ENCODE measurements around the gene RPS25. TPM values are rescaled to one million over a fixed set of nuclear protein-coding genes. Genes with fewer than 3 reads are reported as not detected.
"Not testable (repeated sequence)": the region's sequence is repeated elsewhere in the genome, so short reads cannot be mapped to it uniquely, and the experiment has no call there.

Gene RPS25
- total and polyA plus RNA-seq, 2 donors from 2014 or later = 852 to 1,047 TPM

DNA sequence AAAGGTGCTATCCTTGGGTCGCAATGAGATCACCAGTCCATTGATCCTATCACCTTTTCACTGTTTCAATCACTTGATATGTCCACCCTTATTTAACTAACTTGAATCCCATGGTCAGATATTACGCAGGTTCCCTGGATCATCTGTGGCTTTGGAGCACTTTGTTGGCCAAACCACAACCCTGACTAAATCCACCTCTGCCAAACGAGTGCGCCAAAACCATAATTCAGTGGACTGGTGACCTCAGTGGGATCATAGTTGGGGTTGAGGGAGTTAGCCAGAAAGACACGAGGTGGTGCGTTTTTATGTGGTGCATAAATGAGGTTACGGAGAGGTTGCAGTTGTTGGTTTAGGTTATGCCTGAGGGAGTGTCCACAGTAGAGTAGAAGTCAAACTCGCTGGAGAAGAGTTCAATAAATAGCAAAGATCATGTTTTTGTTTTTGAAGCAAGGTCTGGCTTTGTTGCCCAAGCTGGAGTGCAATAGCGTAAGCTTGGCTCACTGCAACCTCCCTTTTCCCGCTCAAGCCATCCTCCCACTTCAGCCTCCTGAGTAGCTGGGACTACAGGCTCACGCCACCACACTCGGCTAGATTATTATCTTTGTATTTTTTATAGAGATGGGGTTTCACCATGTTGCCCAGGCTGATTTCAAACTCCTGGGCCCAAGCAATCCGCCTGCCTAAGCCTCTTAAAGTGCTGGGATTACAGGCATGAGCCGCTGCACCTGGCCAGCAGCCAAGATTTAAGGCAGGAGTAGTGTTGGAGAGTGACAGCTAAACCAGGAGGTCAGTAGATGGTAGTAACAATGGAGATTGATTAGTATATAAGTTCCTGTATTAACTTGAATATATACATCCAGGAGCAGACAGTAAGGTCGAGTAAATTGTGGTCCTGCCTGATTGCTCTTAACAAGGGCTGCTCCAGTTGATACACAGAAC lies 42.1 kb downstream of the RPS25 start:
- intact Hi-C loops (cut with DNase I) = no loop called here
- peaks cover 0 to 7% (median 0%) of the 10 kb centered on the region in 3 donors for H3K4me1 ChIP-seq (ENCODE audit: control insufficient read depth in 2 of 3, insufficient read depth in 2 of 3, low read depth in 1 of 3, low read length in 3 of 3)
- H3K4me3 ChIP-seq (ENCODE audit: low read length in 3 of 3) = no peak overlapping the region
- H3K9me3 ChIP-seq (ENCODE audit: control insufficient read depth in 2 of 3, insufficient read depth in 1 of 3, low read length in 3 of 3) = no peaks in the 10 kb centered on the region
- H3K36me3 ChIP-seq (ENCODE audit: control insufficient read depth in 2 of 3, insufficient read depth in 3 of 3, low read length in 3 of 3) = no peaks in the 10 kb centered on the region
- no peak for FAIRE-seq
- no peak overlapping the region for H3K27ac ChIP-seq (ENCODE audit: low read depth in 2 of 2, low read length in 2 of 2)
- no peak overlapping the region for H3K9ac ChIP-seq (ENCODE audit: low read length in 3 of 3)
- no peaks in the 10 kb centered on the region for H3K27me3 ChIP-seq (ENCODE audit: control insufficient read depth, insufficient read depth, low read length)
- DNase-seq = no peak
- TF ChIP-seq CTCF (IDR thresholded peaks at IDR 0.05; ENCODE audit: borderline replicate concordance, extremely low read depth, insufficient read depth) = no peak

GRCh38 chr11:118973985-118974384 lies 44.2 kb downstream of the RPS25 start:
- no peaks in the 10 kb centered on the region for H3K9me3 ChIP-seq (ENCODE audit: control insufficient read depth in 2 of 3, insufficient read depth in 1 of 3, low read length in 3 of 3)
- FAIRE-seq (no peak), DNase-seq (no peak)
- no peak overlapping the region for H3K9ac ChIP-seq (ENCODE audit: low read length in 3 of 3)
- no peak for TF ChIP-seq CTCF (IDR thresholded peaks at IDR 0.05; ENCODE audit: borderline replicate concordance, extremely low read depth, insufficient read depth)
- H3K27ac ChIP-seq (ENCODE audit: low read depth in 2 of 2, low read length in 2 of 2) = no peak overlapping the region
- no peaks in the 10 kb centered on the region for H3K27me3 ChIP-seq (ENCODE audit: control insufficient read depth, insufficient read depth, low read length)
- no peaks in the 10 kb centered on the region for H3K36me3 ChIP-seq (ENCODE audit: control insufficient read depth in 2 of 3, insufficient read depth in 3 of 3, low read length in 3 of 3)
- H3K4me1 ChIP-seq (ENCODE audit: control insufficient read depth in 2 of 3, insufficient read depth in 2 of 3, low read depth in 1 of 3, low read length in 3 of 3) = no peaks in the 10 kb centered on the region
- H3K4me3 ChIP-seq (ENCODE audit: low read length in 3 of 3) = no peak overlapping the region
- intact Hi-C loops (cut with DNase I) = no loop called here

DNA sequence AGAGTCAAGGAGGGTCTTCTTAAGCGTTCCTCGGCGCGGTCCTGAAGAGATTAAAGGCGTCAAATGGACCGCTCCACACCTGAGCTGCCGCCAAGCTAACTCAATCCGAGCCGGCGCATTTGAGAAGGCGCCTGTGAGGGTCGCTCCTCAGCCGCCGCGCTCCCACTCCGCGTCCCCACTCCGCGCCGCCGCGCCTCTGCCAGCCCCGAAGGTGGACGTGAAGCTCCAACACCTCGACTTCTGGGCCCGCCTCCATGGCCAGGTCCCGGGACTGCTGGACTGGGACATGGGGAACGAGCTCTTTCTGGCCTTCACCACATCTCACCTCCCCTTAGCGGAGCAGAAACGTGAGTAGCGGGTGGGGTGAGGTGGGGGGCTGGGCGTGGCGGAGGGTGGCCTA lies 46.5 kb downstream of the RPS25 start, which contains the start of gene FOXR1:
Gene FOXR1 (plus strand): TSS at position 116 of the 400 bp plus-strand sequence. CDS start 171 bp downstream, at position 287.
- intact Hi-C loops (cut with DNase I) = no loop called here
- no peak within 1 kb of the TSS for H3K27ac ChIP-seq (ENCODE audit: low read depth in 2 of 2, low read length in 2 of 2)
- no peak within 1 kb of the TSS for H3K9ac ChIP-seq (ENCODE audit: low read length in 3 of 3)
- H3K36me3 ChIP-seq (ENCODE audit: control insufficient read depth in 2 of 3, insufficient read depth in 3 of 3, low read length in 3 of 3) = no peaks in the 10 kb centered on the region
- FAIRE-seq (no peak), DNase-seq (no peak)
- TF ChIP-seq CTCF (IDR thresholded peaks at IDR 0.05; ENCODE audit: borderline replicate concordance, extremely low read depth, insufficient read depth) = no peak
- H3K9me3 ChIP-seq (ENCODE audit: control insufficient read depth in 2 of 3, insufficient read depth in 1 of 3, low read length in 3 of 3) = no peaks in the 10 kb centered on the region
- H3K27me3 ChIP-seq (ENCODE audit: control insufficient read depth, insufficient read depth, low read length) = no peaks in the 10 kb centered on the region
- H3K4me3 ChIP-seq (ENCODE audit: low read length in 3 of 3) = no peak within 1 kb of the TSS
- H3K4me1 ChIP-seq (ENCODE audit: control insufficient read depth in 2 of 3, insufficient read depth in 2 of 3, low read depth in 1 of 3, low read length in 3 of 3) = no peaks in the 10 kb centered on the region

DNA sequence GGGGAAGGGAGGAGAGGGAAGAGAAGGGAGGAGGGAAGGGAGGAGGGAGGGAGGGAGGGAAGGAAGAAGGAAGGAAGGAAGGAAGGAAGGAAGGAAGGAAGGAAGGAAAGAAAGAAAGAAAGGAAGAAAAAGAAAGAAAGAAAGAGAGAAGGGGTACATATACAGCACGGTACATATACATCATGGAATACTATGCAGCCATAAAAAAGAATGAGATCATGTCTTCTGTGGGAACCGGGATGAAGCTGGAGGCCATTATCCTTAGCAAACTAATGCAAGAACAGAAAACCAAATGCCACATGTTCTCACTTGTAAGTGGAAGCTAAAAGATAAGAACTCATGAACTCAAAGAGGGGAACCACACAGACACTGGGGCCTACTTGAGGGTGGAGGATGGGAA lies 48.6 kb downstream of the RPS25 start:
- H3K27ac ChIP-seq (ENCODE audit: low read depth in 2 of 2, low read length in 2 of 2); H3K9ac ChIP-seq (ENCODE audit: low read length in 3 of 3); intact Hi-C loops (cut with DNase I); FAIRE-seq; H3K9me3 ChIP-seq (ENCODE audit: control insufficient read depth in 2 of 3, insufficient read depth in 1 of 3, low read length in 3 of 3); H3K4me1 ChIP-seq (ENCODE audit: control insufficient read depth in 2 of 3, insufficient read depth in 2 of 3, low read depth in 1 of 3, low read length in 3 of 3); H3K27me3 ChIP-seq (ENCODE audit: control insufficient read depth, insufficient read depth, low read length); H3K4me3 ChIP-seq (ENCODE audit: low read length in 3 of 3); DNase-seq; H3K36me3 ChIP-seq (ENCODE audit: control insufficient read depth in 2 of 3, insufficient read depth in 3 of 3, low read length in 3 of 3): not testable (repeated sequence)
